GM12878 (cell line): ENCODE measurements around the gene SULF2. TPM values are rescaled to one million over a fixed set of nuclear protein-coding genes. Genes with fewer than 3 reads are reported as not detected.

ENCODE experiments used
- ATAC-seq: fragments of 200-7000 bp; cut with Tn5 transposase; 3 replicates; pipeline ENCODE4 v1.9.1; 2020; ENCODE audit warnings: mild to moderate bottlenecking, moderate library complexity
- BruUV-seq: library from RNA; stranded (reverse); fragments of 400-500 nt; replicated peaks from 2 replicates; lab custom pipeline; 2021; lab: Mats Ljungman, UMichigan
- CTCF ChIA-PET: fragments of 300-600 bp; sonication (Branson Sonifier 250); formaldehyde crosslinking; extraction: SDS; loops from one replicate; lab custom pipeline; 2021; ENCODE audit warnings: inconsistent platforms; lab: Yijun Ruan, JAX
- POLR2A ChIA-PET: fragments of 350-600 bp; formaldehyde crosslinking; extraction: SDS; loops from one replicate; lab custom pipeline; 2021; ENCODE audit warnings: inconsistent platforms; lab: Charles Lee
- RAD21 ChIA-PET: fragments of 300-600 bp; sonication (Branson Sonifier 250); formaldehyde crosslinking; loops from one replicate; lab custom pipeline; 2023; ENCODE audit warnings: antibody characterized with exemption; ENCODE audit not compliant: unreplicated experiment; lab: Charles Lee
- SMC1A ChIA-PET: fragments of 300-600 bp; sonication (Branson Sonifier 250); formaldehyde crosslinking; loops from one replicate; lab custom pipeline; 2023; ENCODE audit not compliant: unreplicated experiment, uncharacterized antibody; lab: Charles Lee
- DNase-seq: peaks from one replicate; pipeline ENCODE4 v3.0.0-alpha.2; 2011; ENCODE audit warnings: low read depth, low spot score
- FAIRE-seq: peaks from 3 replicates; lab custom pipeline; 2011; peaks lifted over from hg19 to GRCh38; lab: Jason Lieb, UNC
- H2AFZ ChIP-seq: 2 replicates; pipeline ENCODE4 v1.6.0; 2011; ENCODE audit warnings: low read depth, low read length, control low read depth; ENCODE audit not compliant: control insufficient read depth
- H3K27ac ChIP-seq: 2 replicates; pipeline ENCODE4 v1.5.1; 2011; ENCODE audit warnings: control low read depth; ENCODE audit not compliant: control insufficient read depth, insufficient read depth
- H3K27me3 ChIP-seq, 2 experiments: replicated peaks in 1 of 2; 2 replicates each; pipeline versions ENCODE4 v1.6.0 to v1.6.1; 2011; ENCODE audit warnings: low read length in 1 of 2; ENCODE audit not compliant: control insufficient read depth in 2 of 2, insufficient read depth in 2 of 2
- H3K36me3 ChIP-seq, 2 experiments: 2 replicates each; pipeline ENCODE4 v1.5.1; 2011; ENCODE audit warnings: low read length in 1 of 2; ENCODE audit not compliant: control insufficient read depth in 2 of 2, insufficient read depth in 2 of 2
- H3K4me1 ChIP-seq: 2 replicates; pipeline ENCODE4 v1.6.1; 2011; ENCODE audit warnings: mild to moderate bottlenecking, low read length, moderate library complexity, mixed read lengths; ENCODE audit not compliant: control insufficient read depth, insufficient read depth
- H3K4me2 ChIP-seq: 2 replicates; pipeline ENCODE4 v1.6.0; 2011; ENCODE audit warnings: control low read depth; ENCODE audit not compliant: control insufficient read depth, insufficient read depth
- H3K4me3 ChIP-seq: fragments of 200-600 bp; sonication (generic); 2 replicates; pipeline ENCODE4 v1.5.1; 2016
- H3K79me2 ChIP-seq: 2 replicates; pipeline ENCODE4 v1.6.0; 2011; ENCODE audit warnings: low read length; ENCODE audit not compliant: control insufficient read depth, insufficient read depth
- H3K9ac ChIP-seq: 2 replicates; pipeline ENCODE4 v1.8.0; 2011; ENCODE audit warnings: low read length, control low read depth, mixed read lengths; ENCODE audit not compliant: control insufficient read depth, insufficient read depth
- H3K9me3 ChIP-seq: replicated peaks from 3 replicates; pipeline ENCODE4 v1.5.1; 2011; ENCODE audit warnings: mild to moderate bottlenecking, low read length; ENCODE audit not compliant: control insufficient read depth, insufficient read depth
- H4K20me1 ChIP-seq: 2 replicates; pipeline ENCODE4 v1.6.0; 2011; ENCODE audit not compliant: control insufficient read depth, insufficient read depth
- EGR1 ChIP-seq, 2 experiments: IDR thresholded peaks; 1 replicate in 1 of 2; 2 replicates in 1 of 2; pipeline ENCODE4 v1.6.1; 2011 to 2012; ENCODE audit warnings: low read depth in 2 of 2, low read length in 2 of 2, borderline replicate concordance in 1 of 2, mild to moderate bottlenecking in 1 of 2, moderate library complexity in 1 of 2
- ETV6 ChIP-seq, 2 experiments: fragments of 450-650 bp in 1 of 2; IDR thresholded peaks in 1 of 2; conservative IDR thresholded peaks in 1 of 2; 2 replicates each; pipeline ENCODE4 v1.6.1; 2014; ENCODE audit warnings: antibody characterized with exemption in 1 of 2, borderline replicate concordance in 1 of 2, low read depth in 1 of 2, mild to moderate bottlenecking in 1 of 2, moderate library complexity in 1 of 2
- FOXM1 ChIP-seq: IDR thresholded peaks from 2 replicates; pipeline ENCODE4 v1.6.1; 2012; ENCODE audit warnings: low read depth, mild to moderate bottlenecking, inconsistent platforms, low read length, moderate library complexity
- HDAC2 ChIP-seq: fragments of 200-600 bp; sonication (generic); IDR thresholded peaks from 2 replicates; pipeline ENCODE4 v1.6.1; 2017
- IKZF2 ChIP-seq, 2 experiments: fragments of 450-650 bp; IDR thresholded peaks; 2 replicates each; pipeline ENCODE4 v1.6.1; 2017; ENCODE audit warnings: mild to moderate bottlenecking in 2 of 2, moderate library complexity in 2 of 2
- JUNB ChIP-seq: IDR thresholded peaks from 2 replicates; pipeline ENCODE4 v1.6.1; 2016; ENCODE audit warnings: antibody characterized with exemption, mild to moderate bottlenecking
- MEF2B ChIP-seq: fragments of 450-650 bp; IDR thresholded peaks from 2 replicates; pipeline ENCODE4 v1.6.1; 2018; ENCODE audit warnings: mild to moderate bottlenecking, moderate library complexity; ENCODE audit not compliant: partially characterized antibody, poor library complexity, severe bottlenecking
- MYC ChIP-seq: IDR thresholded peaks from 2 replicates; pipeline ENCODE4 v1.6.1; 2011; ENCODE audit warnings: mild to moderate bottlenecking, low read length, moderate library complexity, inconsistent platforms; ENCODE audit not compliant: insufficient read depth, insufficient replicate concordance, insufficient read length, severe bottlenecking
- SMC3 ChIP-seq: IDR thresholded peaks from 2 replicates; pipeline ENCODE4 v1.6.1; 2011; ENCODE audit warnings: low read length, improper control_type of control experiment, borderline replicate concordance
- in situ Hi-C: fragments of 300-500 bp; cut with MboI; formaldehyde crosslinking; loops from 9 replicates; pipeline ENCODE4 v1.14.3; 2018; ENCODE audit warnings: mixed read lengths
- intact Hi-C: fragments of 100-400 bp; cut with micrococcal nuclease; formaldehyde crosslinking; loops from one replicate; pipeline ENCODE4 v1.14.2; 2022; ENCODE audit not compliant: unreplicated experiment
- polyA plus RNA-seq, 11 experiments: library from polyadenylated mRNA; depleted of rRNA in 4 of 11; unstranded in 6 of 11; stranded (reverse) in 5 of 11; fragments of >200 nt; fragmentation: Nextera tagmentation in 4 of 11; fragmentation: Illumina TruSeq in 1 of 11; extraction: Ambion mirVana in 4 of 11; extraction: Trizol in 1 of 11; gene quantifications; 1 replicate in 1 of 11; 2 replicates in 10 of 11; pipeline versions ENCODE4 v1.2.1 to v1.2.3, GENCODE V29; 2011 to 2016; ENCODE audit warnings: inconsistent platforms in 2 of 11, missing spikeins in 2 of 11, low read depth in 1 of 11
- total RNA-seq, 4 experiments: library from RNA; depleted of rRNA in 3 of 4; stranded (reverse); fragments of >200 nt in 3 of 4; fragmentation: Illumina TruSeq in 1 of 4; extraction: Trizol in 1 of 4; gene quantifications; 2 replicates each; pipeline versions ENCODE4 v1.2.1 to v1.2.3, GENCODE V29; 2013 to 2021
- TF ChIP-seq, protein P1 (sequence below): fragments of 450-650 bp; formaldehyde crosslinking; IDR thresholded peaks from 2 replicates; pipeline ENCODE4 v1.5.0; 2022; ENCODE audit warnings: mild to moderate bottlenecking, missing genetic modification characterization
- TF ChIP-seq, protein P2 (sequence below): fragments of 450-650 bp; IDR thresholded peaks from 2 replicates; pipeline ENCODE4 v1.6.1; 2017; ENCODE audit warnings: mild to moderate bottlenecking, moderate library complexity

The SULF2 gene
- total and polyA plus RNA-seq, 10 of the 15 experiments (the other 5 are each of a cell fraction or from before 2014, with no cell fraction given) = 0.69 to 4.1 (median 1.6) TPM

DNA sequence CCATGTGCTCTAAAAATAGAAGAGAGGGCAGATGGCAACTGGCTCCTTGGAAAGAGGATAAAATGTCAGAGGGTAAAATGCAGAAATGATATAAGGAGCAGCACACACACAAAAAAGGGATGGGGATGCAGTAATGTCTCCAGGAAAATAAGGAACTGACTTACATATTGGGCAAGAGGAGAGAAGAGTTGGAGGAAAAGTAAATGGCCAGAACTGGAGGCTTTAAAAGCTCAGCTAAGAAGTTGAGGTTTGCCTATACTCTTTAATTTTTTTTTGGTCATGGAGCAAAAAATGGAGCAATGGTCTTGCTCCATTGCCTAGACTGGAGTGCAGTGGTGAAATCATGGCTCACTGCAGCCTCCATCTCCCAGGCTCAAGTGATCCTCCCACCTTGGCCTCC lies 93.7 kb downstream of the SULF2 start:
- BruUV-seq = no TSS peak
- ATAC-seq = no peak
- SMC1A ChIA-PET = interaction anchor here (0.6 to 2.7 kb wide), 4 partner anchors 14 to 484 kb away, joined by 3 to 6 read pairs (median 4); no protein-coding TSS in a partner anchor
- no peak overlapping the region for H3K4me3 ChIP-seq
- in situ Hi-C loops = no loop called here
- H3K79me2 ChIP-seq = no peaks in the 10 kb centered on the region
- no peak overlapping the region for H3K4me2 ChIP-seq
- H3K27me3 ChIP-seq = no peaks in the 10 kb centered on the region; a peak in 1 of 4 replicates
- no peak for DNase-seq
- no peak overlapping the region for H2AFZ ChIP-seq
- no peaks in the 10 kb centered on the region for H3K36me3 ChIP-seq
- no peak overlapping the region for H3K27ac ChIP-seq
- RAD21 ChIA-PET = interaction anchor here (2.1 kb wide), 1 partner anchor 929 kb away, joined by 6 read pairs; no protein-coding TSS in a partner anchor
- CTCF ChIA-PET = interaction anchor here (1.1 to 2.2 kb wide), 4 partner anchors 14 to 929 kb away, joined by 3 to 12 read pairs (median 4); no protein-coding TSS in a partner anchor
- intact Hi-C loops = no loop called here
- H3K9me3 ChIP-seq = no peaks in the 10 kb centered on the region
- POLR2A ChIA-PET = interaction anchor here (0.8 kb wide), 1 partner anchor 15 kb away, joined by 3 read pairs; no protein-coding TSS in a partner anchor
- H4K20me1 ChIP-seq = no peaks in the 10 kb centered on the region
- no peak for FAIRE-seq
- TF ChIP-seq MEF2B (no peak), FOXM1 (no peak), ETV6 (conservative IDR thresholded peaks at IDR 0.05 in 1 of 2, IDR thresholded peaks at IDR 0.05 in 1 of 2; ENCODE audit: borderline replicate concordance in 1 of 2, low read depth in 1 of 2) (no peak), IKZF2 (IDR thresholded peaks at IDR 0.05) (no peak), EGR1 (IDR thresholded peaks at IDR 0.05; ENCODE audit: borderline replicate concordance in 1 of 2, low read depth in 2 of 2, low read length in 2 of 2) (no peak), MYC (no peak), JUNB (no peak), SMC3 (no peak), HDAC2 (no peak)
- TF ChIP-seq, protein P1, sequence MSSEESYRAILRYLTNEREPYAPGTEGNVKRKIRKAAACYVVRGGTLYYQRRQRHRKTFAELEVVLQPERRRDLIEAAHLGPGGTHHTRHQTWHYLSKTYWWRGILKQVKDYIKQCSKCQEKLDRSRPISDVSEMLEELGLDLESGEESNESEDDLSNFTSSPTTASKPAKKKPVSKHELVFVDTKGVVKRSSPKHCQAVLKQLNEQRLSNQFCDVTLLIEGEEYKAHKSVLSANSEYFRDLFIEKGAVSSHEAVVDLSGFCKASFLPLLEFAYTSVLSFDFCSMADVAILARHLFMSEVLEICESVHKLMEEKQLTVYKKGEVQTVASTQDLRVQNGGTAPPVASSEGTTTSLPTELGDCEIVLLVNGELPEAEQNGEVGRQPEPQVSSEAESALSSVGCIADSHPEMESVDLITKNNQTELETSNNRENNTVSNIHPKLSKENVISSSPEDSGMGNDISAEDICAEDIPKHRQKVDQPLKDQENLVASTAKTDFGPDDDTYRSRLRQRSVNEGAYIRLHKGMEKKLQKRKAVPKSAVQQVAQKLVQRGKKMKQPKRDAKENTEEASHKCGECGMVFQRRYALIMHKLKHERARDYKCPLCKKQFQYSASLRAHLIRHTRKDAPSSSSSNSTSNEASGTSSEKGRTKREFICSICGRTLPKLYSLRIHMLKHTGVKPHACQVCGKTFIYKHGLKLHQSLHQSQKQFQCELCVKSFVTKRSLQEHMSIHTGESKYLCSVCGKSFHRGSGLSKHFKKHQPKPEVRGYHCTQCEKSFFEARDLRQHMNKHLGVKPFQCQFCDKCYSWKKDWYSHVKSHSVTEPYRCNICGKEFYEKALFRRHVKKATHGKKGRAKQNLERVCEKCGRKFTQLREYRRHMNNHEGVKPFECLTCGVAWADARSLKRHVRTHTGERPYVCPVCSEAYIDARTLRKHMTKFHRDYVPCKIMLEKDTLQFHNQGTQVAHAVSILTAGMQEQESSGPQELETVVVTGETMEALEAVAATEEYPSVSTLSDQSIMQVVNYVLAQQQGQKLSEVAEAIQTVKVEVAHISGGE (CRISPR knock-in tag) = no peak
- TF ChIP-seq, protein P2, sequence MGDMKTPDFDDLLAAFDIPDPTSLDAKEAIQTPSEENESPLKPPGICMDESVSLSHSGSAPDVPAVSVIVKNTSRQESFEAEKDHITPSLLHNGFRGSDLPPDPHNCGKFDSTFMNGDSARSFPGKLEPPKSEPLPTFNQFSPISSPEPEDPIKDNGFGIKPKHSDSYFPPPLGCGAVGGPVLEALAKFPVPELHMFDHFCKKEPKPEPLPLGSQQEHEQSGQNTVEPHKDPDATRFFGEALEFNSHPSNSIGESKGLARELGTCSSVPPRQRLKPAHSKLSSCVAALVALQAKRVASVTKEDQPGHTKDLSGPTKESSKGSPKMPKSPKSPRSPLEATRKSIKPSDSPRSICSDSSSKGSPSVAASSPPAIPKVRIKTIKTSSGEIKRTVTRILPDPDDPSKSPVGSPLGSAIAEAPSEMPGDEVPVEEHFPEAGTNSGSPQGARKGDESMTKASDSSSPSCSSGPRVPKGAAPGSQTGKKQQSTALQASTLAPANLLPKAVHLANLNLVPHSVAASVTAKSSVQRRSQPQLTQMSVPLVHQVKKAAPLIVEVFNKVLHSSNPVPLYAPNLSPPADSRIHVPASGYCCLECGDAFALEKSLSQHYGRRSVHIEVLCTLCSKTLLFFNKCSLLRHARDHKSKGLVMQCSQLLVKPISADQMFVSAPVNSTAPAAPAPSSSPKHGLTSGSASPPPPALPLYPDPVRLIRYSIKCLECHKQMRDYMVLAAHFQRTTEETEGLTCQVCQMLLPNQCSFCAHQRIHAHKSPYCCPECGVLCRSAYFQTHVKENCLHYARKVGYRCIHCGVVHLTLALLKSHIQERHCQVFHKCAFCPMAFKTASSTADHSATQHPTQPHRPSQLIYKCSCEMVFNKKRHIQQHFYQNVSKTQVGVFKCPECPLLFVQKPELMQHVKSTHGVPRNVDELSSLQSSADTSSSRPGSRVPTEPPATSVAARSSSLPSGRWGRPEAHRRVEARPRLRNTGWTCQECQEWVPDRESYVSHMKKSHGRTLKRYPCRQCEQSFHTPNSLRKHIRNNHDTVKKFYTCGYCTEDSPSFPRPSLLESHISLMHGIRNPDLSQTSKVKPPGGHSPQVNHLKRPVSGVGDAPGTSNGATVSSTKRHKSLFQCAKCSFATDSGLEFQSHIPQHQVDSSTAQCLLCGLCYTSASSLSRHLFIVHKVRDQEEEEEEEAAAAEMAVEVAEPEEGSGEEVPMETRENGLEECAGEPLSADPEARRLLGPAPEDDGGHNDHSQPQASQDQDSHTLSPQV = no peak
- H3K4me1 ChIP-seq = peaks cover 13% of the 10 kb centered on the region
- no peak overlapping the region for H3K9ac ChIP-seq
